Hepatocyte (in vitro differentiated cells): ENCODE measurements around the gene RSU1.

ENCODE experiments used
- EZH2phosphoT487 ChIP-seq: fragments of 200-600 bp; sonication (generic); IDR thresholded peaks from one replicate; pipeline ENCODE4 v1.6.1; 2018; ENCODE audit warnings: antibody characterized with exemption, mild to moderate bottlenecking, low read depth, moderate library complexity; ENCODE audit not compliant: unreplicated experiment, severe bottlenecking
- TF ChIP-seq, protein P1 (sequence below): fragments of 200-600 bp; sonication (generic); IDR thresholded peaks from 2 replicates; pipeline ENCODE4 v1.5.1; 2016; ENCODE audit warnings: antibody characterized with exemption, mild to moderate bottlenecking; ENCODE audit not compliant: poor library complexity

DNA sequence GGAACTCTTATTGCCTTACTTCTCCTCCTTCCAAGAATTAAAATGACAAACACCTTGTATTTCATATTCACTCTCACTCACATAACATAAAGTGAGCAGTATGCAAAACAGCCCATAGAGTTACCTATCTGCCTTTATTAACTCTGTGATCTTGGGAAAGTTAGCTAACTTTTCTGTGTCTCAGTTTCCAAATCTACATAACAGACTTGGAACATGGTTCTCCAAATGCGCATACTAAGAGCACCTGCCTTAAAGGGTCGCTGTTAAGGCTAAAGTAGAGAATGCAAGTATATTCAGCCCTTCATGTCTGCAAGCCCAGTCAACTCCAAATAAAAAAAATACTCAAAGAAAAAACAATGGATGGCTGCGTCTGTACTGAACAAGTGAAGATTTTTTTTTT, 173.7 kb downstream of the RSU1 start:
- TF ChIP-seq, protein P1, sequence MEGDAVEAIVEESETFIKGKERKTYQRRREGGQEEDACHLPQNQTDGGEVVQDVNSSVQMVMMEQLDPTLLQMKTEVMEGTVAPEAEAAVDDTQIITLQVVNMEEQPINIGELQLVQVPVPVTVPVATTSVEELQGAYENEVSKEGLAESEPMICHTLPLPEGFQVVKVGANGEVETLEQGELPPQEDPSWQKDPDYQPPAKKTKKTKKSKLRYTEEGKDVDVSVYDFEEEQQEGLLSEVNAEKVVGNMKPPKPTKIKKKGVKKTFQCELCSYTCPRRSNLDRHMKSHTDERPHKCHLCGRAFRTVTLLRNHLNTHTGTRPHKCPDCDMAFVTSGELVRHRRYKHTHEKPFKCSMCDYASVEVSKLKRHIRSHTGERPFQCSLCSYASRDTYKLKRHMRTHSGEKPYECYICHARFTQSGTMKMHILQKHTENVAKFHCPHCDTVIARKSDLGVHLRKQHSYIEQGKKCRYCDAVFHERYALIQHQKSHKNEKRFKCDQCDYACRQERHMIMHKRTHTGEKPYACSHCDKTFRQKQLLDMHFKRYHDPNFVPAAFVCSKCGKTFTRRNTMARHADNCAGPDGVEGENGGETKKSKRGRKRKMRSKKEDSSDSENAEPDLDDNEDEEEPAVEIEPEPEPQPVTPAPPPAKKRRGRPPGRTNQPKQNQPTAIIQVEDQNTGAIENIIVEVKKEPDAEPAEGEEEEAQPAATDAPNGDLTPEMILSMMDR = no peak
- no peak for TF ChIP-seq EZH2phosphoT487
